ENCODE results near the gene CPT1A. TPM values are rescaled to one million over a fixed set of nuclear protein-coding genes. Genes with fewer than 3 reads are reported as not detected.

CPT1A gene
- total RNA-seq, 1 donor from 2014 or later = 36.1 TPM

GRCh38 chr11:68750195-68751003 lies 91.3 kb downstream of the CPT1A start:
- Mint-ChIP-seq H3K27ac (peak overlapping the region; percentile 74), H3K4me3 (peak overlapping the region; percentile 80)

GRCh38 chr11:68749229-68750123 lies 92.2 kb downstream of the CPT1A start:
- no peak for DNase-seq (ENCODE audit: extremely low spot score, unreplicated experiment)
- peak overlapping the region; percentile 74 for H3K27ac Mint-ChIP-seq
- no peaks in the 10 kb centered on the region for H3K36me3 Mint-ChIP-seq
- H3K4me1 Mint-ChIP-seq (ENCODE audit: unreplicated experiment) = peaks cover 14% of the 10 kb centered on the region
- TF ChIP-seq CTCF (conservative IDR thresholded peaks at IDR 0.05) = no peak
- peak overlapping the region; percentile 80 for H3K4me3 Mint-ChIP-seq
- no peaks in the 10 kb centered on the region for H3K9me3 Mint-ChIP-seq
- no peaks in the 10 kb centered on the region for H3K27me3 Mint-ChIP-seq

More at GRCh38 chr11:68750195-68751003, 91.3 kb downstream of the CPT1A start:
- H3K4me1 Mint-ChIP-seq (ENCODE audit: unreplicated experiment) = peaks cover 14% of the 10 kb centered on the region
- H3K9me3 Mint-ChIP-seq = no peaks in the 10 kb centered on the region
- H3K36me3 Mint-ChIP-seq = no peaks in the 10 kb centered on the region
- H3K27me3 Mint-ChIP-seq = no peaks in the 10 kb centered on the region
- TF ChIP-seq CTCF (conservative IDR thresholded peaks at IDR 0.05) = no peak
- DNase-seq (ENCODE audit: extremely low spot score, unreplicated experiment) = no peak

GRCh38 chr11:68748061-68748460 lies 93.7 kb downstream of the CPT1A start:
- Mint-ChIP-seq H3K4me3 (no peak overlapping the region), H3K9me3 (no peaks in the 10 kb centered on the region), H3K36me3 (no peaks in the 10 kb centered on the region), H3K27me3 (no peaks in the 10 kb centered on the region), H3K4me1 (ENCODE audit: unreplicated experiment) (peaks cover 14% of the 10 kb centered on the region), H3K27ac (peak overlapping the region; percentile 58)
- no peak for TF ChIP-seq CTCF (conservative IDR thresholded peaks at IDR 0.05)
- no peak for DNase-seq (ENCODE audit: extremely low spot score, unreplicated experiment)

GRCh38 chr11:68743539-68743938 lies 98.2 kb downstream of the CPT1A start:
- no peak overlapping the region for H3K4me3 Mint-ChIP-seq
- H3K4me1 Mint-ChIP-seq (ENCODE audit: unreplicated experiment) = peaks cover 9% of the 10 kb centered on the region
- H3K27ac Mint-ChIP-seq = no peak overlapping the region
- no peaks in the 10 kb centered on the region for H3K9me3 Mint-ChIP-seq
- no peaks in the 10 kb centered on the region for H3K27me3 Mint-ChIP-seq
- TF ChIP-seq CTCF (conservative IDR thresholded peaks at IDR 0.05) = no peak
- H3K36me3 Mint-ChIP-seq = no peaks in the 10 kb centered on the region
- no peak for DNase-seq (ENCODE audit: extremely low spot score, unreplicated experiment)

- Mint-ChIP-seq H3K27ac (no peak overlapping the region), H3K9me3 (no peaks in the 10 kb centered on the region), H3K4me1 (ENCODE audit: unreplicated experiment) (peaks cover 9% of the 10 kb centered on the region), H3K27me3 (no peaks in the 10 kb centered on the region), H3K4me3 (no peak overlapping the region), H3K36me3 (no peaks in the 10 kb centered on the region)
- no peak for DNase-seq (ENCODE audit: extremely low spot score, unreplicated experiment)
- no peak for TF ChIP-seq CTCF (conservative IDR thresholded peaks at IDR 0.05)
These were observed 100.3 kb downstream of the CPT1A start for GRCh38 chr11:68741463-68741862.
